ENCODE measurements around the gene ACVR1B.

GRCh38 chr12:51944608-51945233 lies 6.8 kb upstream of the ACVR1B start:
- no peak for TF ChIP-seq CTCF (IDR thresholded peaks at IDR 0.05)
- no peak for TF ChIP-seq EZH2 (IDR thresholded peaks at IDR 0.05; ENCODE audit: borderline replicate concordance, insufficient read depth, low read depth, low read length, poor library complexity, severe bottlenecking)

Measured in B cell (primary cell).